Upper lobe of left lung (tissue), 4 donors: ENCODE results near the gene SLC9C2.

ENCODE experiments used
- POLR2A ChIP-seq, 4 donors: fragments of 450-650 bp; IDR thresholded peaks; one replicate each; pipeline ENCODE4 v1.5.1; 2016 to 2017; ENCODE audit warnings: antibody characterized with exemption in 4 of 4, mild to moderate bottlenecking in 2 of 4
- POLR2AphosphoS5 ChIP-seq, 2 donors: sonication (generic); formaldehyde crosslinking; IDR thresholded peaks; one replicate each; pipeline ENCODE4 v1.5.1; 2017; ENCODE audit warnings: antibody characterized with exemption in 2 of 2

DNA sequence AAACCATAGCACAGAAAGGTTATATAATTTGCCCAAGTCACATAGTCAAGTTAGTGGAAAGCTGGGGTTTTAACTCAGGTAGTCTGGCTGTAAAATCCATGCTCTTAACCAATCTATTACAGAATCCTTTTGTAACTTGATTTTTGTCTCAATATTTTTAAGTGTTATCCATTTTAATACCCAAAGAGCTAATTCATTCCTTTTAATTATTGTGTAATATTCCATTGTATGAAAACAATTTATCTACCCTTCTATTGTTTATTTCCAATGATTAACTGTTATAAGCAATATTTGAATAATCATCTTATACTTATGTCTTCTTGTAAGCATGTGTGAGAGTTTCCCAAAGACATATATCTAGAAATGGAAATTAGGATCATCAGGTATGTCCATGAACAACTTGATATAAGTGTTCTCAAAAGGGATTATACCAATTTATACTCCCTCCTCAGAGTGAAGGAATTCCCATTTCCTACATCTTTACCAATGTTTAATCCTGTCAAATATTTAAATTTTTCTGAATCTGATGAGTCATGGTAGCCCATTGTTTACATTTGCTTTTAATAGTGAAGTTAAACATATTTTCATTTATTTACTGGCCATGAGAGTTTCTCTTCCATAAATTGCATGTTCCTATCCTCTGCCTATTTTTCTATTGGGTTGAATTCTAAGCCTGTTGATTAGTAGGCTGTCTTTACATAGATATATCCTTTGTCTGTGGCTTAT, 46.2 kb upstream of the SLC9C2 start:
- TF ChIP-seq POLR2AphosphoS5 (IDR thresholded peaks at IDR 0.05) (no peak), POLR2A (IDR thresholded peaks at IDR 0.05) (no peak)
